HepG2 (cell line): Measurements from ENCODE around the gene INTS6. TPM values are rescaled to one million over a fixed set of nuclear protein-coding genes. Genes with fewer than 3 reads are reported as not detected.

Experiments
- ATAC-seq: fragments of 200-7000 bp; cut with Tn5 transposase; 3 replicates; pipeline ENCODE4 v1.9.1; 2020; ENCODE audit warnings: mild to moderate bottlenecking, moderate library complexity
- BruUV-seq: library from RNA; stranded (reverse); fragments of 400-500 nt; replicated peaks from 2 replicates; lab custom pipeline; 2021; lab: Mats Ljungman, UMichigan
- CTCF ChIA-PET: fragments of 300-600 bp; formaldehyde crosslinking; extraction: SDS; loops from one replicate; lab custom pipeline; 2021; ENCODE audit warnings: low total read pairs, inconsistent platforms, low intra/inter-chr PET ratio; lab: Yijun Ruan, JAX
- POLR2A ChIA-PET: fragments of 350-600 bp; sonication (Branson Sonifier 250); formaldehyde crosslinking; loops from one replicate; lab custom pipeline; 2020; ENCODE audit warnings: antibody characterized with exemption, inconsistent platforms; lab: Yijun Ruan, JAX
- DNase-seq: peaks from one replicate; pipeline ENCODE4 v3.0.0-alpha.2; 2015; ENCODE audit warnings: low spot score
- FAIRE-seq: peaks from 3 replicates; lab custom pipeline; 2011; peaks lifted over from hg19 to GRCh38; lab: Jason Lieb, UNC
- H2AFZ ChIP-seq: one replicate; pipeline ENCODE4 v1.6.1; 2011; ENCODE audit warnings: low read length, inconsistent platforms
- H3K27ac ChIP-seq: fragments of 300-600 bp; 3 replicates; pipeline ENCODE4 v1.8.0; 2011; ENCODE audit warnings: mixed run types, mild to moderate bottlenecking, mixed read lengths, low read length, inconsistent platforms; ENCODE audit not compliant: insufficient read depth; ENCODE audit errors: extremely low read length
- H3K27me3 ChIP-seq, 2 experiments: fragments of 200-600 bp in 1 of 2; 2 replicates in 1 of 2; 3 replicates in 1 of 2; pipeline versions ENCODE4 v1.6.0 to v1.8.0; 2011; ENCODE audit warnings: low read length in 2 of 2, mild to moderate bottlenecking in 2 of 2, moderate library complexity in 2 of 2, inconsistent platforms in 1 of 2; ENCODE audit not compliant: insufficient read depth in 2 of 2, control insufficient read depth in 1 of 2
- H3K36me3 ChIP-seq, 2 experiments: fragments of 200-600 bp in 1 of 2; replicated peaks in 1 of 2; 2 replicates in 1 of 2; 3 replicates in 1 of 2; pipeline versions ENCODE4 v1.5.1 to v1.8.0; 2011; ENCODE audit warnings: low read length in 2 of 2, inconsistent platforms in 1 of 2; ENCODE audit not compliant: insufficient read depth in 2 of 2, control insufficient read depth in 1 of 2
- H3K4me1 ChIP-seq: 2 replicates; pipeline ENCODE4 v1.5.1; 2012; ENCODE audit warnings: low read length, inconsistent platforms; ENCODE audit not compliant: insufficient read depth
- H3K4me2 ChIP-seq: 2 replicates; pipeline ENCODE4 v1.6.0; 2011; ENCODE audit warnings: low read depth, low read length, inconsistent platforms
- H3K4me3 ChIP-seq, 3 experiments: fragments of 200-600 bp in 1 of 3; sonication (generic), shearing (Covaris generic) in 1 of 3; replicated peaks in 1 of 3; 2 replicates each; pipeline ENCODE4 v1.5.1; 2011 to 2016; ENCODE audit warnings: low read length in 3 of 3, inconsistent platforms in 2 of 3, low read depth in 2 of 3, mild to moderate bottlenecking in 2 of 3, control low read depth in 1 of 3, mixed read lengths in 1 of 3; ENCODE audit not compliant: insufficient read depth in 1 of 3
- H3K79me2 ChIP-seq: one replicate; pipeline ENCODE4 v1.6.1; 2011; ENCODE audit warnings: low read length, inconsistent platforms; ENCODE audit not compliant: insufficient read depth
- H3K9ac ChIP-seq: 2 replicates; pipeline ENCODE4 v1.6.0; 2011; ENCODE audit warnings: mild to moderate bottlenecking, low read depth, low read length, inconsistent platforms; ENCODE audit not compliant: insufficient read depth
- H3K9me3 ChIP-seq: 2 replicates; pipeline ENCODE4 v1.5.1; 2012; ENCODE audit warnings: mild to moderate bottlenecking, low read length
- H4K20me1 ChIP-seq: 2 replicates; pipeline ENCODE4 v1.6.0; 2011; ENCODE audit warnings: inconsistent platforms, mild to moderate bottlenecking, low read length, moderate library complexity; ENCODE audit not compliant: insufficient read depth
- CREM ChIP-seq, 2 experiments: sonication (generic) in 1 of 2; formaldehyde crosslinking in 1 of 2; IDR thresholded peaks; 2 replicates each; pipeline versions ENCODE4 v1.4.0 to v1.6.1; 2016 to 2020; ENCODE audit warnings: antibody characterized with exemption in 1 of 2, mild to moderate bottlenecking in 1 of 2, missing genetic modification reagents in 1 of 2
- FOSL2 ChIP-seq: sonication (generic); formaldehyde crosslinking; IDR thresholded peaks from 2 replicates; pipeline ENCODE4 v1.4.0; 2020; ENCODE audit warnings: missing genetic modification reagents
- KDM2A ChIP-seq: sonication (generic); formaldehyde crosslinking; IDR thresholded peaks from 2 replicates; pipeline ENCODE4 v1.4.0; 2020; ENCODE audit warnings: low read depth, missing genetic modification reagents, borderline replicate concordance
- KLF15 ChIP-seq: sonication (generic); formaldehyde crosslinking; IDR thresholded peaks from 2 replicates; pipeline ENCODE4 v1.8.1; 2023; ENCODE audit warnings: borderline replicate concordance, mild to moderate bottlenecking, inconsistent platforms, missing genetic modification reagents, mixed read lengths
- MIER3 ChIP-seq: IDR thresholded peaks from 2 replicates; pipeline ENCODE4 v1.6.1; 2016; ENCODE audit warnings: missing compliant biosample characterization, borderline replicate concordance
- NFE2L2 ChIP-seq: fragments of 150-350 bp; IDR thresholded peaks from 2 replicates; pipeline ENCODE4 v1.6.1; 2014; ENCODE audit warnings: low read length
- NFIC ChIP-seq: IDR thresholded peaks from 2 replicates; pipeline ENCODE4 v1.6.1; 2012; ENCODE audit warnings: mild to moderate bottlenecking, low read length, inconsistent platforms
- PCBP2 ChIP-seq: fragments of 200-400 bp; formaldehyde crosslinking; optimal IDR thresholded peaks from 2 replicates; pipeline ENCODE3; 2018; ENCODE audit warnings: low read length, low read depth; ENCODE audit not compliant: poor library complexity, severe bottlenecking
- SIX1 ChIP-seq: sonication (generic); formaldehyde crosslinking; IDR thresholded peaks from 2 replicates; pipeline ENCODE4 v1.4.0; 2020; ENCODE audit warnings: missing genetic modification reagents, borderline replicate concordance
- ZFP36 ChIP-seq: fragments of 150-350 bp; IDR thresholded peaks from 2 replicates; pipeline ENCODE4 v1.6.1; 2018; ENCODE audit warnings: borderline replicate concordance, low read length, low read depth; ENCODE audit not compliant: partially characterized antibody
- ZNF121 ChIP-seq: sonication (generic); formaldehyde crosslinking; IDR thresholded peaks from 2 replicates; pipeline ENCODE4 v1.5.0; 2020; ENCODE audit warnings: mild to moderate bottlenecking, missing genetic modification reagents
- ZNF143 ChIP-seq: sonication (generic); formaldehyde crosslinking; IDR thresholded peaks from 2 replicates; pipeline ENCODE4 v1.4.0; 2020; ENCODE audit warnings: missing genetic modification reagents
- ZNF20 ChIP-seq: sonication (generic); formaldehyde crosslinking; IDR thresholded peaks from 2 replicates; pipeline ENCODE4 v1.4.0; 2020; ENCODE audit warnings: mild to moderate bottlenecking, moderate library complexity, missing genetic modification reagents
- ZNF446 ChIP-seq: sonication (generic); formaldehyde crosslinking; IDR thresholded peaks from 2 replicates; pipeline ENCODE4 v1.5.0; 2020; ENCODE audit warnings: mild to moderate bottlenecking, missing genetic modification reagents
- ZNF564 ChIP-seq: sonication (generic); formaldehyde crosslinking; IDR thresholded peaks from 2 replicates; pipeline ENCODE4 v1.8.1; 2023; ENCODE audit warnings: mild to moderate bottlenecking, missing genetic modification reagents
- ZNF782 ChIP-seq: sonication (generic); formaldehyde crosslinking; IDR thresholded peaks from 2 replicates; pipeline ENCODE4 v1.4.0; 2020; ENCODE audit warnings: missing genetic modification reagents, mild to moderate bottlenecking, borderline replicate concordance
- ZNF879 ChIP-seq: sonication (generic); formaldehyde crosslinking; IDR thresholded peaks from 2 replicates; pipeline ENCODE4 v1.8.1; 2023; ENCODE audit warnings: missing genetic modification reagents
- WGBS: methylation state at CpG from one replicate; pipeline ENCODE4 v1.1.6; 2017; ENCODE audit warnings: low lambda C conversion rate; 5-methylcytosine and 5-hydroxymethylcytosine counted together
- in situ Hi-C: cut with HindIII; loops from 2 replicates; pipeline ENCODE4 v1.10.0; 2017; ENCODE audit warnings: low pct_unique_long_range_greater_than_20kb; ENCODE audit not compliant: extremely low pct_ligation_motif_present
- intact Hi-C: fragments of 100-400 bp; cut with micrococcal nuclease; formaldehyde crosslinking; loops from one replicate; pipeline ENCODE4 v1.10.0; 2022; ENCODE audit not compliant: unreplicated experiment
- polyA plus RNA-seq, 8 experiments: library from polyadenylated mRNA; depleted of rRNA in 3 of 8; stranded (reverse) in 7 of 8; unstranded in 1 of 8; fragments of >200 nt; fragmentation: Illumina TruSeq in 4 of 8; extraction: Trizol in 4 of 8; gene quantifications; 2 replicates each; pipeline versions ENCODE4 v1.2.1 to v1.2.3, GENCODE V29; 2011 to 2016; ENCODE audit warnings: low read depth in 4 of 8, missing spikeins in 1 of 8, mixed read lengths in 1 of 8; ENCODE audit not compliant: insufficient read depth in 1 of 8
- total RNA-seq, 5 experiments: library from RNA; depleted of rRNA; stranded (reverse); fragments of >200 nt; fragmentation: Illumina TruSeq; extraction: Trizol; gene quantifications; 2 replicates each; pipeline ENCODE4 v1.2.3, GENCODE V29; 2016; ENCODE audit warnings: low read depth in 1 of 5
- TF ChIP-seq, protein P1 (sequence below): sonication (generic); formaldehyde crosslinking; IDR thresholded peaks from 2 replicates; pipeline ENCODE4 v1.9.0; 2021; ENCODE audit warnings: missing genetic modification reagents, mild to moderate bottlenecking, borderline replicate concordance

The INTS6 gene
- total and polyA plus RNA-seq, 2 of the 13 experiments (the other 11 are each of a cell fraction or from before 2014, with no cell fraction given), result 27.9 to 38.4 TPM

- Histone ChIP-seq H2AFZ (no peak overlapping the region), H3K9me3 (no peaks in the 10 kb centered on the region), H3K4me1 (peaks cover 23% of the 10 kb centered on the region), H3K79me2 (no peaks in the 10 kb centered on the region), H3K4me2 (no peak overlapping the region), H3K9ac (no peak overlapping the region), H3K27me3 (no peaks in the 10 kb centered on the region), H3K4me3 (no peak overlapping the region), H3K36me3 (no peaks in the 10 kb centered on the region), H4K20me1 (no peaks in the 10 kb centered on the region), H3K27ac (no peak overlapping the region)
- WGBS, result 33% methylated on average over 2 of the region's 2 CpGs
- BruUV-seq, result no TSS peak
- ChIA-PET CTCF (no interaction called here), POLR2A (no interaction called here)
- TF ChIP-seq NFIC (no peak), KDM2A (no peak), ZNF121 (CRISPR knock-in tag) (peak; percentile 87), ZNF564 (no peak), ZNF446 (CRISPR knock-in tag) (no peak)
- in situ Hi-C loops, result no loop called here
- intact Hi-C loops, result loop anchor here (5.0 kb wide), 1 partner anchor 53 kb away; no protein-coding TSS in a partner anchor
- ATAC-seq (no peak), DNase-seq (no peak), FAIRE-seq (no peak)
These were observed 17.0 kb upstream of the INTS6 start for GRCh38 chr13:51469790-51470189.

DNA sequence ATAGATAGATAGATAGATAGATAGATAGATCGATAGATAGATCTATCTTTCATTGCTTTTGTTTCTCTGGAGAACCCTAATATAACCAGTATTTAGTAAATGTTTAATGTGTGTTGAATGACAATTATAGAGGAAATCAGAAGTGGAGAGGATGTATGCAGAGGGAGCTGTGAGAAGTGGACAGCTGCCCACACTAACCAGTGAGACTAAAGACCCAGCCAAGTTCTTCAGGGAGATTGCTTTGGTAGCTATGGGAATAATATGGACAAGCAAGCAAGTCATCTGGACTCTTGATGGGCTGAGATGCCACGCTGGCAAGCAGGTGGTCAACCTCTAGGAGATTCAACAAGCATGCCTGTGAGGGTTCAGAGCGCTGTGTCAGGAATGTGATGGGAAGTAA is 14.9 kb upstream of the INTS6 start:
- CTCF ChIA-PET, result no interaction called here
- no TSS peak for BruUV-seq
- intact Hi-C loops (no loop called here), in situ Hi-C loops (no loop called here)
- no peaks in the 10 kb centered on the region for H3K79me2 ChIP-seq
- H3K9me3 ChIP-seq, result no peaks in the 10 kb centered on the region
- no peak overlapping the region for H3K9ac ChIP-seq
- no peak for ATAC-seq
- peaks cover 27% of the 10 kb centered on the region for H3K4me1 ChIP-seq
- DNase-seq, result no peak
- no peaks in the 10 kb centered on the region; a peak in 1 of 5 replicates for H3K27me3 ChIP-seq
- H4K20me1 ChIP-seq, result no peaks in the 10 kb centered on the region
- no peak overlapping the region for H2AFZ ChIP-seq
- H3K4me3 ChIP-seq, result no peak overlapping the region
- no peak overlapping the region for H3K27ac ChIP-seq
- POLR2A ChIA-PET, result interaction anchor here (1.0 to 1.1 kb wide), 2 partner anchors 13 to 15 kb away, joined by 3 to 6 read pairs; partner anchors contain the start of gene INTS6
- H3K4me2 ChIP-seq, result no peak overlapping the region
- no peak for FAIRE-seq
- 57% methylated on average over 3 of the region's 3 CpGs for WGBS
- TF ChIP-seq SIX1 (CRISPR knock-in tag) (no peak), ZNF143 (CRISPR knock-in tag) (no peak), NFE2L2 (no peak), KLF15 (CRISPR knock-in tag) (no peak), FOSL2 (no peak), ZNF782 (no peak), PCBP2 (no peak), ZFP36 (no peak), MIER3 (CRISPR knock-in tag) (no peak), ZNF879 (no peak), CREM (IDR thresholded peaks at IDR 0.05) (no peak), CREM (CRISPR knock-in tag; IDR thresholded peaks at IDR 0.05) (no peak), ZNF20 (CRISPR knock-in tag) (no peak), NFIC (no peak)
- TF ChIP-seq, protein P1, sequence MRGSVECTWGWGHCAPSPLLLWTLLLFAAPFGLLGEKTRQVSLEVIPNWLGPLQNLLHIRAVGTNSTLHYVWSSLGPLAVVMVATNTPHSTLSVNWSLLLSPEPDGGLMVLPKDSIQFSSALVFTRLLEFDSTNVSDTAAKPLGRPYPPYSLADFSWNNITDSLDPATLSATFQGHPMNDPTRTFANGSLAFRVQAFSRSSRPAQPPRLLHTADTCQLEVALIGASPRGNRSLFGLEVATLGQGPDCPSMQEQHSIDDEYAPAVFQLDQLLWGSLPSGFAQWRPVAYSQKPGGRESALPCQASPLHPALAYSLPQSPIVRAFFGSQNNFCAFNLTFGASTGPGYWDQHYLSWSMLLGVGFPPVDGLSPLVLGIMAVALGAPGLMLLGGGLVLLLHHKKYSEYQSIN, result no peak
- no peaks in the 10 kb centered on the region for H3K36me3 ChIP-seq
